Endothelial cell (in vitro differentiated cells): Measurements from ENCODE around the gene ADIG. TPM values are rescaled to one million over a fixed set of nuclear protein-coding genes. Genes with fewer than 3 reads are reported as not detected.

Experiments
- DNase-seq: peaks from one replicate; pipeline ENCODE4 v3.0.0; 2021; ENCODE audit warnings: low spot score
- H3K27ac Mint-ChIP-seq: one replicate; pipeline ENCODE4 v1.8.0; 2021; ENCODE audit warnings: mixed read lengths, inconsistent platforms; ENCODE audit not compliant: unreplicated experiment
- H3K27me3 Mint-ChIP-seq: one replicate; pipeline ENCODE4 v1.8.0; 2021; ENCODE audit warnings: mild to moderate bottlenecking, moderate library complexity, mixed read lengths, inconsistent platforms; ENCODE audit not compliant: unreplicated experiment
- H3K36me3 Mint-ChIP-seq: one replicate; pipeline ENCODE4 v1.8.0; 2021; ENCODE audit warnings: mild to moderate bottlenecking, low read depth, mixed read lengths, inconsistent platforms; ENCODE audit not compliant: unreplicated experiment
- H3K4me1 Mint-ChIP-seq: one replicate; pipeline ENCODE4 v1.8.0; 2021; ENCODE audit warnings: mild to moderate bottlenecking, mixed read lengths, inconsistent platforms; ENCODE audit not compliant: unreplicated experiment
- H3K4me3 Mint-ChIP-seq: one replicate; pipeline ENCODE4 v1.8.0; 2021; ENCODE audit warnings: mild to moderate bottlenecking, mixed read lengths, inconsistent platforms; ENCODE audit not compliant: unreplicated experiment
- H3K9me3 Mint-ChIP-seq: one replicate; pipeline ENCODE4 v1.8.0; 2021; ENCODE audit warnings: mixed read lengths, inconsistent platforms; ENCODE audit not compliant: unreplicated experiment
- CTCF ChIP-seq: fragments of 200-600 bp; sonication (generic); IDR thresholded peaks from one replicate; pipeline ENCODE4 v1.5.0; 2021; ENCODE audit warnings: antibody characterized with exemption; ENCODE audit not compliant: unreplicated experiment
- total RNA-seq: library from RNA; stranded (reverse); fragmentation: NEBNext Ultra II Directional; extraction: Animal tissue kit (Norgen Biotek cat#: 25700); gene quantifications from one replicate; pipeline ENCODE4 v1.2.1, GENCODE V29; 2021; ENCODE audit not compliant: unreplicated experiment

ADIG gene
- total RNA-seq, 1 donor from 2014 or later: not detected

GRCh38 chr20:38543014-38543906, 37.7 kb upstream of the ADIG start:
- Mint-ChIP-seq H3K27me3 (peaks cover 5% of the 10 kb centered on the region), H3K4me3 (no peak overlapping the region), H3K4me1 (peaks cover 9% of the 10 kb centered on the region), H3K9me3 (no peaks in the 10 kb centered on the region), H3K36me3 (peaks cover 35% of the 10 kb centered on the region), H3K27ac (no peak overlapping the region)
- DNase-seq: no peak
- TF ChIP-seq CTCF: no peak

GRCh38 chr20:38545771-38546170, 35.2 kb upstream of the ADIG start:
- Mint-ChIP-seq H3K9me3 (no peaks in the 10 kb centered on the region), H3K36me3 (peaks cover 42% of the 10 kb centered on the region), H3K4me3 (no peak overlapping the region), H3K27ac (no peak overlapping the region), H3K27me3 (peaks cover 5% of the 10 kb centered on the region), H3K4me1 (peaks cover 6% of the 10 kb centered on the region)
- DNase-seq: no peak
- no peak for TF ChIP-seq CTCF

GRCh38 chr20:38547288-38548085, 33.5 kb upstream of the ADIG start:
- Mint-ChIP-seq H3K4me3 (no peak overlapping the region), H3K4me1 (no peaks in the 10 kb centered on the region), H3K36me3 (peaks cover 31% of the 10 kb centered on the region), H3K27me3 (peaks cover 5% of the 10 kb centered on the region), H3K9me3 (no peaks in the 10 kb centered on the region), H3K27ac (no peak overlapping the region)
- no peak for TF ChIP-seq CTCF
- no peak for DNase-seq

GRCh38 chr20:38548356-38549083, 32.5 kb upstream of the ADIG start:
- Mint-ChIP-seq H3K27me3 (peaks cover 5% of the 10 kb centered on the region), H3K9me3 (no peaks in the 10 kb centered on the region), H3K36me3 (peaks cover 27% of the 10 kb centered on the region), H3K27ac (no peak overlapping the region), H3K4me1 (no peaks in the 10 kb centered on the region), H3K4me3 (no peak overlapping the region)
- DNase-seq: no peak
- TF ChIP-seq CTCF: no peak
